ENCODE measurements around the gene PDE4B. TPM values are rescaled to one million over a fixed set of nuclear protein-coding genes. Genes with fewer than 3 reads are reported as not detected.

Gene PDE4B
- total and polyA plus RNA-seq, 7 experiments from 2014 or later = 43.5 to 99.2 (median 46.7) TPM

GRCh38 chr1:66246351-66247269 lies 453.9 kb downstream of the PDE4B start:
- no peaks in the 10 kb centered on the region for H3K36me3 Mint-ChIP-seq
- Histone ChIP-seq H3K9me3 (ENCODE audit: control insufficient read depth in 2 of 3, low read length in 3 of 3) (no peaks in the 10 kb centered on the region), H3K27ac (ENCODE audit: low read depth, low read length) (no peak overlapping the region), H3K4me1 (ENCODE audit: control insufficient read depth in 2 of 2, insufficient read depth in 2 of 2, low read length in 2 of 2) (peaks cover 17 to 46% of the 10 kb centered on the region in 2 donors), H3K27me3 (ENCODE audit: control insufficient read depth in 2 of 2, insufficient read depth in 2 of 2, low read length in 2 of 2) (no peaks in the 10 kb centered on the region), H3K36me3 (ENCODE audit: control insufficient read depth in 2 of 3, insufficient read depth in 3 of 3, low read length in 3 of 3) (no peaks in the 10 kb centered on the region), H3K4me3 (ENCODE audit: low read length) (peak overlapping the region; percentile 19)
- H3K27me3 Mint-ChIP-seq = no peaks in the 10 kb centered on the region
- peak in 4 of 9 donors; percentile 7 to 26 (median 14) for DNase-seq
- H3K9me3 Mint-ChIP-seq = no peaks in the 10 kb centered on the region
- intact Hi-C loops (cut with micrococcal nuclease) = loop anchor here in 1 of 2 donors (2.0 to 10.0 kb wide), 3 partner anchors 36 to 1182 kb away; no protein-coding TSS in a partner anchor
- ChIA-PET POLR2A (interaction anchor here (1.6 kb wide), 1 partner anchor 200 kb away, joined by 4 read pairs; no protein-coding TSS in a partner anchor), CTCF (interaction anchor here (0.6 to 14.4 kb wide), 4 partner anchors 10 to 1183 kb away, joined by 3 to 274 read pairs (median 8); no protein-coding TSS in a partner anchor)
- peak overlapping the region in 7 of 10 donors; percentile 5 to 86 (median 41) for H3K4me3 Mint-ChIP-seq
- peaks cover 9 to 41% (median 15%) of the 10 kb centered on the region in 7 donors for H3K4me1 Mint-ChIP-seq
- ATAC-seq = no peak
- H3K27ac Mint-ChIP-seq = peak overlapping the region in 5 of 9 donors; percentile 22 to 90 (median 77)

GRCh38 chr1:66247415-66248208 lies 454.9 kb downstream of the PDE4B start:
- CTCF ChIA-PET = interaction anchor here (0.5 to 14.4 kb wide), 7 partner anchors 16 to 292 kb away, joined by 3 to 274 read pairs (median 5); no protein-coding TSS in a partner anchor
- DNase-seq (peak in 1 of 9 donors; percentile 43), ATAC-seq (no peak)
- POLR2A ChIA-PET = interaction anchor here (1.6 kb wide), 1 partner anchor 198 kb away, joined by 4 read pairs; no protein-coding TSS in a partner anchor
- Mint-ChIP-seq H3K27me3 (no peaks in the 10 kb centered on the region), H3K36me3 (no peaks in the 10 kb centered on the region), H3K27ac (peak overlapping the region in 5 of 9 donors; percentile 21 to 90 (median 77)), H3K4me1 (peaks cover 9 to 48% (median 15%) of the 10 kb centered on the region in 7 donors), H3K9me3 (no peaks in the 10 kb centered on the region), H3K4me3 (peak overlapping the region in 6 of 10 donors; percentile 5 to 86 (median 46))
- H3K27ac ChIP-seq (ENCODE audit: low read depth, low read length) = no peak overlapping the region
- intact Hi-C loops (cut with micrococcal nuclease) = loop anchor here in 1 of 2 donors (2.0 to 10.0 kb wide), 3 partner anchors 35 to 1183 kb away; no protein-coding TSS in a partner anchor
- no peaks in the 10 kb centered on the region for H3K36me3 ChIP-seq (ENCODE audit: control insufficient read depth in 2 of 3, insufficient read depth in 3 of 3, low read length in 3 of 3)
- no peaks in the 10 kb centered on the region for H3K27me3 ChIP-seq (ENCODE audit: control insufficient read depth in 2 of 2, insufficient read depth in 2 of 2, low read length in 2 of 2)
- peaks cover 17 to 46% of the 10 kb centered on the region in 2 donors for H3K4me1 ChIP-seq (ENCODE audit: control insufficient read depth in 2 of 2, insufficient read depth in 2 of 2, low read length in 2 of 2)
- peak overlapping the region; percentile 19 for H3K4me3 ChIP-seq (ENCODE audit: low read length)
- no peaks in the 10 kb centered on the region for H3K9me3 ChIP-seq (ENCODE audit: control insufficient read depth in 2 of 3, low read length in 3 of 3)

- intact Hi-C loops (cut with micrococcal nuclease) = loop anchor here in 1 of 2 donors (5.0 to 10.0 kb wide), 2 partner anchors 254 to 1183 kb away; no protein-coding TSS in a partner anchor
- no peak for DNase-seq
- no peaks in the 10 kb centered on the region for H3K9me3 Mint-ChIP-seq
- CTCF ChIA-PET = interaction anchor here (0.5 to 14.4 kb wide), 9 partner anchors 16 to 293 kb away, joined by 3 to 274 read pairs (median 5); no protein-coding TSS in a partner anchor
- no peaks in the 10 kb centered on the region for H3K36me3 ChIP-seq (ENCODE audit: control insufficient read depth in 2 of 3, insufficient read depth in 3 of 3, low read length in 3 of 3)
- H3K27me3 Mint-ChIP-seq = no peaks in the 10 kb centered on the region
- no peak for ATAC-seq
- no peaks in the 10 kb centered on the region for H3K36me3 Mint-ChIP-seq
- H3K4me3 ChIP-seq (ENCODE audit: low read length) = no peak overlapping the region
- no peak overlapping the region for H3K4me3 Mint-ChIP-seq
- POLR2A ChIA-PET = interaction anchor here (1.6 kb wide), 1 partner anchor 197 kb away, joined by 4 read pairs; no protein-coding TSS in a partner anchor
- no peaks in the 10 kb centered on the region for H3K27me3 ChIP-seq (ENCODE audit: control insufficient read depth in 2 of 2, insufficient read depth in 2 of 2, low read length in 2 of 2)
- H3K9me3 ChIP-seq (ENCODE audit: control insufficient read depth in 2 of 3, low read length in 3 of 3) = no peaks in the 10 kb centered on the region
- peak overlapping the region in 2 of 9 donors; percentile 2 to 77 for H3K27ac Mint-ChIP-seq
- H3K27ac ChIP-seq (ENCODE audit: low read depth, low read length) = no peak overlapping the region
- peaks cover 17 to 42% of the 10 kb centered on the region in 2 donors for H3K4me1 ChIP-seq (ENCODE audit: control insufficient read depth in 2 of 2, insufficient read depth in 2 of 2, low read length in 2 of 2)
- peaks cover 10 to 51% (median 15%) of the 10 kb centered on the region in 7 donors for H3K4me1 Mint-ChIP-seq
Measured at GRCh38 chr1:66248257-66248656, 455.6 kb downstream of the PDE4B start.

GRCh38 chr1:66248746-66249145 lies 456.1 kb downstream of the PDE4B start:
- Mint-ChIP-seq H3K27me3 (no peaks in the 10 kb centered on the region), H3K4me1 (peaks cover 12 to 55% (median 17%) of the 10 kb centered on the region in 7 donors), H3K27ac (peak overlapping the region in 1 of 9 donors; percentile 2), H3K4me3 (no peak overlapping the region), H3K9me3 (no peaks in the 10 kb centered on the region), H3K36me3 (no peaks in the 10 kb centered on the region)
- intact Hi-C loops (cut with micrococcal nuclease) = loop anchor here in 1 of 2 donors (5.0 to 10.0 kb wide), 2 partner anchors 254 to 1184 kb away; no protein-coding TSS in a partner anchor
- H3K36me3 ChIP-seq (ENCODE audit: control insufficient read depth in 2 of 3, insufficient read depth in 3 of 3, low read length in 3 of 3) = no peaks in the 10 kb centered on the region
- ATAC-seq (no peak), DNase-seq (no peak)
- H3K27me3 ChIP-seq (ENCODE audit: control insufficient read depth in 2 of 2, insufficient read depth in 2 of 2, low read length in 2 of 2) = no peaks in the 10 kb centered on the region
- H3K27ac ChIP-seq (ENCODE audit: low read depth, low read length) = no peak overlapping the region
- H3K4me1 ChIP-seq (ENCODE audit: control insufficient read depth in 2 of 2, insufficient read depth in 2 of 2, low read length in 2 of 2) = peaks cover 19 to 38% of the 10 kb centered on the region in 2 donors
- H3K9me3 ChIP-seq (ENCODE audit: control insufficient read depth in 2 of 3, low read length in 3 of 3) = no peaks in the 10 kb centered on the region
- CTCF ChIA-PET = interaction anchor here (1.0 to 14.4 kb wide), 6 partner anchors 15 to 292 kb away, joined by 3 to 274 read pairs (median 6); no protein-coding TSS in a partner anchor
- POLR2A ChIA-PET = interaction anchor here (1.6 kb wide), 1 partner anchor 196 kb away, joined by 4 read pairs; no protein-coding TSS in a partner anchor
- H3K4me3 ChIP-seq (ENCODE audit: low read length) = no peak overlapping the region

- Histone ChIP-seq H3K36me3 (ENCODE audit: control insufficient read depth in 2 of 3, insufficient read depth in 3 of 3, low read length in 3 of 3) (no peaks in the 10 kb centered on the region), H3K27ac (ENCODE audit: low read depth, low read length) (no peak overlapping the region), H3K27me3 (ENCODE audit: control insufficient read depth in 2 of 2, insufficient read depth in 2 of 2, low read length in 2 of 2) (no peaks in the 10 kb centered on the region), H3K4me1 (ENCODE audit: control insufficient read depth in 2 of 2, insufficient read depth in 2 of 2, low read length in 2 of 2) (peaks cover 29 to 37% of the 10 kb centered on the region in 2 donors), H3K9me3 (ENCODE audit: control insufficient read depth in 2 of 3, low read length in 3 of 3) (no peaks in the 10 kb centered on the region), H3K4me3 (ENCODE audit: low read length) (no peak overlapping the region)
- H3K4me1 Mint-ChIP-seq = peaks cover 16 to 65% (median 29%) of the 10 kb centered on the region in 7 donors
- peaks cover 0 to 2% (median 0%) of the 10 kb centered on the region in 5 donors for H3K36me3 Mint-ChIP-seq
- H3K4me3 Mint-ChIP-seq = no peak overlapping the region
- ChIA-PET CTCF (interaction anchor here (0.6 to 14.4 kb wide), 5 partner anchors 9 to 200 kb away, joined by 3 to 274 read pairs (median 3); no protein-coding TSS in a partner anchor), POLR2A (interaction anchor here (0.8 to 1.1 kb wide), 2 partner anchors 20 to 86 kb away, joined by 3 read pairs; no protein-coding TSS in a partner anchor)
- H3K27me3 Mint-ChIP-seq = no peaks in the 10 kb centered on the region
- H3K9me3 Mint-ChIP-seq = no peaks in the 10 kb centered on the region
- no peak for DNase-seq
- no peak for ATAC-seq
- intact Hi-C loops (cut with micrococcal nuclease) = loop anchor here in 1 of 2 donors (5.0 kb wide), 1 partner anchor 818 kb away; no protein-coding TSS in a partner anchor
- peak overlapping the region in 1 of 9 donors; percentile 52 for H3K27ac Mint-ChIP-seq
Measured at GRCh38 chr1:66250075-66250474, 457.4 kb downstream of the PDE4B start.
